Activated CD4-positive, alpha-beta T cell treated with anti-CD3 and anti-CD28 coated beads for 48 hours (primary cell): Measurements from ENCODE around the gene PLXNC1.

Experiments used
- DNase-seq: peaks from one replicate; pipeline ENCODE4 v3.0.0-alpha.2; 2020

PLXNC1 gene

GRCh38 chr12:94206886-94207285 lies 58.5 kb downstream of the PLXNC1 start:
- DNase-seq, result no peak

DNA sequence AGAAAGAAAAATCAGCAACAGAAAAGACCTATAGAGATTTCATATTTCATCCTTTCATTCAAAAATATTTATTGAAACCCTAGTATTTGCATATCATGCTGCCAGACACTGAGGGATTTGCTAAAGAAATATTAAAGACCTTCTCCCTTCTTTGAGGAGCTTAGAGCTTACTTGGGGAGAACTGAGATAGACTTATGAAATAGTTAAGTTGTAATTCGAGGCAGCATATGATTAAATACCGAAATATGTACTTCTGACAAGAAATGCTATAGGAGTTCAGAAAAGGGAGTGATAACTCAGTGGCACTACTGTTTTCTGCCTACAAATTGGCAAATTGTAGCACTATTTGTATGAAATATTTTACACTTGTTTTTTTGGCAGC lies 59.1 kb downstream of the PLXNC1 start:
- no peak for DNase-seq

GRCh38 chr12:94207849-94208621 lies 59.7 kb downstream of the PLXNC1 start:
- DNase-seq, result peak; percentile 62

DNA sequence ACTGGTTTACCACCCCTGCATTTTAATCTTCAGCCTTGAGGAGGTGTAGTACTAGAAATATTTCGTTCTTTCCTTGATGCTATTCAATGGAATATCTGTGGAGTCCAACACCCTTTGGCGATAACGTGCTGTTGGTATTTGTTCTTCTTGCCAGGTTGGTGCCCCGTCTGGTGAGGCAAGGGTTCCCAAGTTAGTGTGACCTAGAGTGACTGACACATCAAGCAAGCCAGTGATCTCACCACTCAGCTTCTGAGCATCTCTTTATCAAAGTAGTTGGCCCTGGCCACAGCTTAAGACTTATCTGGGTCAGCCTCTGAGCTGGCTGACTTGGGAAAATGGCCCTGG lies 60.2 kb downstream of the PLXNC1 start:
- peak; percentile 57 for DNase-seq

- DNase-seq, result no peak
Observed at GRCh38 chr12:94209240-94209639, 60.9 kb downstream of the PLXNC1 start.

DNA sequence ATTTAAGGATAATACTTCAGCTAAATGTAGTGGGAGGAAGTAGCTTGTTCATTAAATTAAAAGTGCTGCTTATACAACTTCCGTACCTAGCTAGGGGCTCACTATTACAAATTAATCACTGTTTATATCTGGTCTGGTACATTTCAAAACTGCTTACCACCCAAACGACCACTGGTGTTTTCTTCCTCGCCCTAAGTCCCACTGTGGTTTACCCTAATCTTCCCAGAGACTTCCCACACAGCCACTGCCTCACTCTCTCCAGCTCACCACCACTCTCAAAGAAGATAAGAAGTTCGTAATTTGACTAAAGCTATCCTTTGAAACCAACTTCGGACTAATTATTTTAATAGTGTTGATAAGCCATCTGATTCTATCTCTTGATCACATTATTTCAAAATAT lies 62.6 kb downstream of the PLXNC1 start:
- no peak for DNase-seq

GRCh38 chr12:94218233-94218632 lies 69.9 kb downstream of the PLXNC1 start:
- DNase-seq, result no peak

- DNase-seq, result no peak
Observed at GRCh38 chr12:94219622-94220302, 71.4 kb downstream of the PLXNC1 start.

DNA sequence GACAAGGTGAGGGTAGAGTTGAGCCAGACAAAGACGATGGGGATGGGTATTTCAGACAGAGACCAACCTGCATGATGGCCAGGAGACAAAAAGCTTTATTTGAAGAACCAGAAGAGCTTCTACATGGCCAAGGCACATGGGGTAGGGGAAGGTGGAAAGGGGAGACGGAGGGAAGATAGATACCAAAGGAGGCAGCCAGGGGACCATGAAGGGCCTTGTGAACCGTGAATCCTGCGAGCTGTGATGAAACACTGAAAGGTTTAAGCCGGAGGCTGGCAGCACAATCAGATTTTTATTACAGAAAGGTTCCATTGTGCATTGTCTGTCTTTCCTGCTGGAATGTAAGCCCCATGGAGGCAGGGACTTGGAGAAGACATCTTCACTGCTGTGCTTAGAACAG lies 72.4 kb downstream of the PLXNC1 start:
- DNase-seq, result no peak

GRCh38 chr12:94222351-94223084 lies 74.1 kb downstream of the PLXNC1 start:
- no peak for DNase-seq

DNA sequence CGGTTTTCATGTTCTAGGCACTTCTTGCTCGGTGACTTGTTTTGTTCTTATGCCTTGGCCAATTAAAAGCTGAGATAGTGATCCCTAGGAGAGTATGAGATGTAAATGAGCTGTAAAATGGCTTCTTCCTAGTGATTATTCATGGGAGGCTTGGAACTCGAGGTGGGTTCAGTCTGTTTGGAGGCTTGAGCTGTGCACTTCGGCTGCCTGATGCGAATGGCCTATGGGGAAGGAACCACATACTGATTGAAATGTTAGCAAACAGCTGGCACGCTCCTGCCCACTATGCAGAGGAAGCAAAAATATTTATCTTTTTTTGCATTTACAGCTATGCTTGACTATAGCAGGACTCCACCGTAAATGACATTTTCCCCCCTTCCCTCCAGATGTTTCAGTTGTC lies 75.5 kb downstream of the PLXNC1 start:
- DNase-seq, result no peak

DNA sequence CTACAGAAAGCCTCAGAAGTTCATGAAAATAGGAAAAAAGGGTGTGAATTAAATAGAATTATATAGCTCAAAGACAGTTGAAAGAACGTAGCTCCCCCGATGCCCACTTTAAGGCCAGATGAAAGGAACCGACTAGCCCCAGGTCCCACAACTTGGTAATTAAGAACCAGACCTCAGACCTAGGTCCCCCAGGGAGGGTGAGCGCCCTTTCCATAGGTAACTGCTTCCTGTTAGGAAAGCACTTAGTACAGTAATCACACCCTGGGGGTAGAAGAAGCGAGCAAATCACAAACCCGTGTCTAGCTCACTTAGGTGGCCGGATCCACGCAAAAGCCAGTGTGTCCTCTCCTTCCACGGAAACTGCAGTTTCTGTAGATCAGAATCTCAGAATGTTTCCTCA lies 77.1 kb downstream of the PLXNC1 start:
- no peak for DNase-seq

DNA sequence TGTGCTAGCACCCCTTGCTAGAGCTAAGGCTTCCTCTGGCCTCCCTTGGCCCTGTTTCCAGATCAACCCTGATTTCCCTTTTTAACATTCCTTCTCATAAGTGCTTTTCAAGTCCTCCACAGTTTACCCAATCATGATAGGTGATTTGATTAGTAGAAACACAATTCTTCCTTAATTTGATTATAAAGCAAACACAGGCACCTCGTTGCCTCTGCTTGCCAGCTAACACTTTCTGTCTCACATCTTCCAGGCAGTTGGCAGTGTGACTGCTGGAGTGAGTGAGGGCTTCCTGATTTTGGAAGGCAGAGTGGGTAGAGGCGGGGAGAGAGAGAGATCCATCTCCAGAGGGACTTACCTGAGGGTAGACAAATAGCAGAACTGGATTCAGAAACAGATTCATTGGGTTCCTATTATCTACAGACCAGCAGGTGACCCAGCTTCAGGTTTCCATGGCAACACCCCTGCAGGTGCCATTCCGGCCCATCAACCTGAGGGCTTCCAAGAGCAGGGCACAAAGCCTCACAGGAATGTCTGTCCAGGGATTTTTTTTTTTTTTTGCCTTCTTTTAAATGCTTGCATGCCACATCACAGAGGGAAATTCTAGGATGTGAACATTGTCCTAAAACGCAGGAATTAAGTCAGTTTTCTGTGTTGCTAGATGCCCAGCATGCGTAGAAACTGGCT lies 77.7 kb downstream of the PLXNC1 start:
- DNase-seq, result no peak

DNA sequence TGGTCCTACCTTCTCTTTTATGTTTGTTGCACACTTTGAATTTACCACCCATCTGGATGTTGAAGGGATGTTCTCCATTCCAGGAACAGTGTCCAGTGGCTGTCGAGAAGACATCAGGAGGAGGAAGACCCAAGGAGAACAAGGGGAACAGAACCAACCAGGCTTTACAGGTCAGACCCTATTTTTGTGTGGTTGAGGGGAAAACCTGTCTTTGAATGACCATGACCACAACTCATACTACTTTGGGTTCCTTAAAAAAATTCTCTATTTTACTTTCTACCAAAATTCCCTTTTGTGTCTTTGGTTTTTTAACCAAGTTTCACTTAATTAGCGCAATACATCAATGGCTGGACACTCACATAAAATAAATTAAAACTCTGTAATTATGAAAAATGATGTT lies 78.7 kb downstream of the PLXNC1 start:
- DNase-seq, result no peak

DNA sequence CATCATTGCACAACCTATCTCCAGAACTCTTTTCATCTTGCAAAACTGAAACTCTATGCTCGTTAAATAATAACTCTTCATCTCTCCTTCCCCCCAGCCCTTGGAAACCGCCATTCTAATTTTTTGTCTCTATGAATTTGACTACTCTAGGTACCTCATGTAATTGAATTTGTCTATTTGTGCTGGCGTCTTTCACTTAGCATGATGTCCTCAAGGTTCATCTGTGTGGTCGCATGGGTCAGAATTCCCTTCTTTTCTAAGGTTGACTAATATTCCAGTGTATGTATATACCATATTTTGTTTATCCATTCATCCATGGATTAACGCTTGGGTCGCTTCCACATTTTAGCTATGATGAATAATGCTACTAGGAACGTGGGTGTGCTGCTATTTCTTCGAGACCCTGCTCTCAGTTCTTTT lies 80.1 kb downstream of the PLXNC1 start:
- no peak for DNase-seq

DNA sequence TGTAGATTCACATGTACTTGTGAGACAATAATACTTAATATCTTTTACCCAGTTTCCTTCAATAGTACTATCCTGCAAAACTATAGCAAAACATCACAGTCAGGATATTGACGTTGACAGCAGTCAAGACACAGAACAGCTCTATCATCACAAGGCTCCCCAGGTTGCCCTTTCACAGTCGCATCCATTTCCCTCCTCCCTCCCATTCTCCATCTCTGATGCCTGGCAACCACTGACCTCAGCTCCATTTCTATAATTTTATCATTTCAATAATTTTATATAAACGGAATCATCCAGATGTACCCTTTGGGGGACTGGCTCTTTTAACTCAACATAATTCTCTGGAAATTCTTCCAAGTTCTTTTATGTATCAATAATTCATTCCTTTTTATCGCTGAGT lies 81.5 kb downstream of the PLXNC1 start:
- DNase-seq, result no peak

DNA sequence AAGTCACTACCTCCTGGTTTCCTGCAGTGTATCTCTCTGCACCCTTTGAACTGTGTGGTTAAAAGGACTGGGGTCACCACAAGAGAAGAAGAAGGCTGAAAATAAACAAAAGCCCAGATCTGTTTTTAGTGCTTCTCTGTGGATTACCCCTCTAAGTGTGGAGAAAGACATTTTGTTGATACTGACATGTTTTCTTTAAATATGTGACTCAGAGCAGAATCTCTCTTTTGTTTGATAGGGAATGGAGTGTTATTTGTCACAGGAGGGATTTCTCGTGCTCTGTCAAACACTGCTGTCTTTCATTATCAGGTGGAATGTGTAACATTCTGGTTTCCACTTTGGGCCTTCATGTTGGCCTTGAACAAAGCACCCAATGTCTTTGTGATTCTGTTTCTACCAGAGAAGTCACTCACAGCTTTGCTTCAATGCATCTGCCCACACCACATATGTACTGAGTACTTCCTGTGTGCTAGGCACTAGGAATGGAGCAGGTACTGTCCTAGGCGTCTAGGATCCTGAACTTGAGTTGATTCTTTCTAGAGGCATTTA lies 82.1 kb downstream of the PLXNC1 start:
- DNase-seq, result no peak

DNA sequence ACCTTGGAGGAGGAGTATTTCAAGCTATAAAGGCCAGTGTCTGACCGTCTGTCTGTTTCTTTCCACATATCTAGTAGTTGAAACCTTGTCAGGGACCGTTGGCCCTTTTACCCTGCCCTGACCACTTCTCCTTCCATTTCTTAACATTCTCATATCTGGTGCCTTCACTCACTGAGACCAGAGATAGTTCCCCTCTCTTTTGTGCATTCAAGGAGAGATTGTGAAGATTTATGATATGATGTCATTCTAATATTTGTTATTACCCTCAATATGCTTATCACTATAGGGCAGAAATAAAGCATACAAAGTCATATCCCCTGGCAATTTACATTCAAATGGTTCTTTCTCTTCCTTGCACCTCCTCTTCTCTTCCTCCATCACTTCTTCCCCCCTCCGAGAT lies 83.3 kb downstream of the PLXNC1 start:
- no peak for DNase-seq

GRCh38 chr12:94235848-94236247 lies 87.5 kb downstream of the PLXNC1 start:
- no peak for DNase-seq

- no peak for DNase-seq
Observed at GRCh38 chr12:94239332-94239993, 91.1 kb downstream of the PLXNC1 start.

- no peak for DNase-seq
Observed at GRCh38 chr12:94240171-94240570, 91.8 kb downstream of the PLXNC1 start.

GRCh38 chr12:94242901-94243300 lies 94.5 kb downstream of the PLXNC1 start:
- no peak for DNase-seq
